Vagina (tissue), 2 donors: ENCODE results near the gene TBC1D14. TPM values are rescaled to one million over a fixed set of nuclear protein-coding genes. Genes with fewer than 3 reads are reported as not detected.

ENCODE experiments used
- DNase-seq, 2 donors: peaks; one replicate each; pipeline ENCODE4 v3.0.0-alpha.2; 2017; ENCODE audit errors: extremely low spot score in 2 of 2
- H3K27ac ChIP-seq: fragments of 200-600 bp; sonication (generic); one replicate; pipeline ENCODE4 v1.5.1; 2019
- H3K27me3 ChIP-seq: fragments of 200-600 bp; sonication (generic); one replicate; pipeline ENCODE4 v1.5.1; 2019
- H3K36me3 ChIP-seq, 2 donors: fragments of 200-600 bp; sonication (generic); one replicate each; pipeline ENCODE4 v1.5.1; 2017 to 2019
- H3K4me1 ChIP-seq: fragments of 200-600 bp; sonication (generic); one replicate; pipeline ENCODE4 v1.5.1; 2019
- H3K4me3 ChIP-seq, 2 donors: fragments of 200-600 bp; sonication (generic); 1 replicate in 1 of 2; 2 replicates in 1 of 2; pipeline ENCODE4 v1.5.1; 2016 to 2019
- H3K9me3 ChIP-seq: fragments of 200-600 bp; sonication (generic); one replicate; pipeline ENCODE4 v1.5.1; 2019
- POLR2A ChIP-seq, 2 donors: fragments of 450-650 bp; IDR thresholded peaks; one replicate each; pipeline ENCODE4 v1.6.1; 2017; ENCODE audit warnings: antibody characterized with exemption in 2 of 2, mild to moderate bottlenecking in 2 of 2, moderate library complexity in 2 of 2
- POLR2AphosphoS5 ChIP-seq, 2 donors: sonication (generic); formaldehyde crosslinking; IDR thresholded peaks; one replicate each; pipeline ENCODE4 v1.9.0; 2017; ENCODE audit warnings: antibody characterized with exemption in 2 of 2, mild to moderate bottlenecking in 2 of 2, low read depth in 1 of 2; ENCODE audit not compliant: insufficient read depth in 1 of 2
- intact Hi-C: fragments of 100-400 bp; cut with DNase I; formaldehyde crosslinking; loops from one replicate; pipeline ENCODE4 v1.15.1; 2023
- total RNA-seq: library from RNA; depleted of rRNA; stranded (reverse); fragments of >200 nt; gene quantifications from one replicate; pipeline ENCODE4 v1.2.3, GENCODE V29; 2016
- TF ChIP-seq, protein P1 (sequence below), 3 experiments: fragments of 450-650 bp in 2 of 3; fragments of 200-600 bp in 1 of 3; sonication (generic) in 1 of 3; IDR thresholded peaks; one replicate each; pipeline ENCODE4 v1.5.1; 2017 to 2019; ENCODE audit warnings: antibody characterized with exemption in 3 of 3, mild to moderate bottlenecking in 2 of 3, moderate library complexity in 2 of 3

The TBC1D14 gene
- total RNA-seq, 1 donor from 2014 or later = 35.4 TPM

DNA sequence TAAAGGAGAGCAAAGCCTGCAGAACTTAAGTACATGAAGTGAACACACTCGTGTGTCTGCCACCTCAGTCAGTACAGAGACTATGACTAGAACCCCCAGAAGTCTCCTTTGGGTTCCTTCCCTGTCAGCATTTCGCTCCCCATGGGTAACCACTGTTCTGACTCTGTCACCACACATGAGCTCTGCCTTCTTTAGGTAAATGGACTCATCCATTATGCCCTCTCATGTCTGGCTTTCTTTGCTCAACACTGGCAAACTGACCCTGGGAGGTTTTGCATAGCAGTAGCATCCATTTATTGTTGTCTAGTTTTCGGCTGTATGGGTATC, 38.5 kb downstream of the TBC1D14 start:
- DNase-seq = no peak
- no peak overlapping the region for H3K27ac ChIP-seq
- intact Hi-C loops = no loop called here
- no peak overlapping the region for H3K4me3 ChIP-seq
- H3K27me3 ChIP-seq = no peaks in the 10 kb centered on the region
- TF ChIP-seq POLR2AphosphoS5 (IDR thresholded peaks at IDR 0.05; ENCODE audit: insufficient read depth in 1 of 2, low read depth in 1 of 2) (no peak), POLR2A (IDR thresholded peaks at IDR 0.05) (no peak)
- TF ChIP-seq, protein P1, sequence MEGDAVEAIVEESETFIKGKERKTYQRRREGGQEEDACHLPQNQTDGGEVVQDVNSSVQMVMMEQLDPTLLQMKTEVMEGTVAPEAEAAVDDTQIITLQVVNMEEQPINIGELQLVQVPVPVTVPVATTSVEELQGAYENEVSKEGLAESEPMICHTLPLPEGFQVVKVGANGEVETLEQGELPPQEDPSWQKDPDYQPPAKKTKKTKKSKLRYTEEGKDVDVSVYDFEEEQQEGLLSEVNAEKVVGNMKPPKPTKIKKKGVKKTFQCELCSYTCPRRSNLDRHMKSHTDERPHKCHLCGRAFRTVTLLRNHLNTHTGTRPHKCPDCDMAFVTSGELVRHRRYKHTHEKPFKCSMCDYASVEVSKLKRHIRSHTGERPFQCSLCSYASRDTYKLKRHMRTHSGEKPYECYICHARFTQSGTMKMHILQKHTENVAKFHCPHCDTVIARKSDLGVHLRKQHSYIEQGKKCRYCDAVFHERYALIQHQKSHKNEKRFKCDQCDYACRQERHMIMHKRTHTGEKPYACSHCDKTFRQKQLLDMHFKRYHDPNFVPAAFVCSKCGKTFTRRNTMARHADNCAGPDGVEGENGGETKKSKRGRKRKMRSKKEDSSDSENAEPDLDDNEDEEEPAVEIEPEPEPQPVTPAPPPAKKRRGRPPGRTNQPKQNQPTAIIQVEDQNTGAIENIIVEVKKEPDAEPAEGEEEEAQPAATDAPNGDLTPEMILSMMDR (IDR thresholded peaks at IDR 0.05) = no peak
- no peaks in the 10 kb centered on the region for H3K36me3 ChIP-seq
- H3K9me3 ChIP-seq = no peaks in the 10 kb centered on the region
- peaks cover 9% of the 10 kb centered on the region for H3K4me1 ChIP-seq

DNA sequence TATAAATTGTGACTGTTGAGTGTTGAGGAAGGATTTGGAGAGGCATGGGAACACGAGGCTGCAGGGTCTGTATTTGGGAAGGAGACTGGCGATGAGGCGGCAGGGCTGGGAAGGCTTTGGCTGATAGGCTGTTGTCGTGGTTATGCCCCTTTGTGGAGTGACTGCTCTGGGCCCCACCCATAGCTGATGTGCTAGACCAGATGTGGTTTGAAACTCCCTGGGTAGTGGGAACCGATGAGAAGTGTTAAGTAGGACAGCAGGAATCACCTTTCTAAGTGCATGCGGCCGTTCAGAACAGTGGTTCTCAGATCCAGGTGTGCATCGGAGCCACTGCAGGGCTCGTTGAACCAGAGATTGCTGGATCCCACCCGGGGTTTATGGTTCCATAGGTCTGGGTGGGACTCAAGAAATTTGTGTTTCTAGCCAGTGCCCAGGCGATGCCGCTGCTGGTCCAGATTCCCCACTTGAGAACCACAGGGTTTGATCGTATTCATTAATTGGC, 42.3 kb downstream of the TBC1D14 start:
- no peak overlapping the region for H3K27ac ChIP-seq
- H3K36me3 ChIP-seq = no peaks in the 10 kb centered on the region
- H3K4me1 ChIP-seq = peaks cover 15% of the 10 kb centered on the region
- H3K9me3 ChIP-seq = no peaks in the 10 kb centered on the region
- intact Hi-C loops = no loop called here
- H3K27me3 ChIP-seq = no peaks in the 10 kb centered on the region
- no peak for DNase-seq
- no peak for TF ChIP-seq POLR2AphosphoS5 (IDR thresholded peaks at IDR 0.05; ENCODE audit: insufficient read depth in 1 of 2, low read depth in 1 of 2)
- TF ChIP-seq, protein P1 (IDR thresholded peaks at IDR 0.05) = no peak
- TF ChIP-seq POLR2A (IDR thresholded peaks at IDR 0.05) = no peak
- no peak overlapping the region for H3K4me3 ChIP-seq

DNA sequence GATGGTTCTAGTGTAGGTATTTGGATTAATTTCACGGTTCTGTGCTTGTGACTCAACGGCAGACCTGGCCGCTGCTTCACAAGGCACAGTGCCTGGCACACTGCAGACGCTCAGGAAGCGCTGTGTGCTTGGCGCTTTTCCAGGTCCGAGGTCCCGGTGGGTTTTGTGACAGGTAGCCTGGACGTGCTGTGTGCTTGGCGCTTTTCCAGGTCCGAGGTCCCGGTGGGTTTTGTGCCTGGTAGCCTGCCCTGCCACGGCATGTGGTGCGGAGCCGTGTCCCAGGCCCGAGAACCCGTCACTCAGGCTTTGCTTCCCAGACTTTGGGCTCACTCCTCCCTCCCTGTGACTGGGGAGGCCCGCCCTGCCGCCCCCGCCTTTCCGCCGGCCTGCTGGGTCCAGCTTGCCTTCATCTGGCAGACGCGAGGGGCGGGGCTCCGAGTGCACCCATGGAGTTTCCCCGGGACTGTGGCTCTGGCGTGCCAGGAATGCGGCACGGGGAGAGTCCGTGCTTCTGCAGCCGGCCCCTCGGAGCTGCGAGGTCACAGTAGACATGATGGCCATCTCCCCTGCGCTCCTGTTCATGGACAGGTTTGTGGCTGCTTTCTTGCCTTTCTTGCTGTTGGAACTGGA, 44.2 kb downstream of the TBC1D14 start:
- Histone ChIP-seq H3K4me3 (peak overlapping the region; percentile 19 to 38), H3K36me3 (no peaks in the 10 kb centered on the region), H3K27ac (peak overlapping the region; percentile 56), H3K27me3 (no peaks in the 10 kb centered on the region), H3K9me3 (no peaks in the 10 kb centered on the region), H3K4me1 (peaks cover 15% of the 10 kb centered on the region)
- no peak for DNase-seq
- intact Hi-C loops = no loop called here
- TF ChIP-seq POLR2A (IDR thresholded peaks at IDR 0.05) = no peak
- peak in 1 of 2 donors; percentile 65 for TF ChIP-seq POLR2AphosphoS5 (IDR thresholded peaks at IDR 0.05; ENCODE audit: insufficient read depth in 1 of 2, low read depth in 1 of 2)
- TF ChIP-seq, protein P1 (IDR thresholded peaks at IDR 0.05) = no peak

DNA sequence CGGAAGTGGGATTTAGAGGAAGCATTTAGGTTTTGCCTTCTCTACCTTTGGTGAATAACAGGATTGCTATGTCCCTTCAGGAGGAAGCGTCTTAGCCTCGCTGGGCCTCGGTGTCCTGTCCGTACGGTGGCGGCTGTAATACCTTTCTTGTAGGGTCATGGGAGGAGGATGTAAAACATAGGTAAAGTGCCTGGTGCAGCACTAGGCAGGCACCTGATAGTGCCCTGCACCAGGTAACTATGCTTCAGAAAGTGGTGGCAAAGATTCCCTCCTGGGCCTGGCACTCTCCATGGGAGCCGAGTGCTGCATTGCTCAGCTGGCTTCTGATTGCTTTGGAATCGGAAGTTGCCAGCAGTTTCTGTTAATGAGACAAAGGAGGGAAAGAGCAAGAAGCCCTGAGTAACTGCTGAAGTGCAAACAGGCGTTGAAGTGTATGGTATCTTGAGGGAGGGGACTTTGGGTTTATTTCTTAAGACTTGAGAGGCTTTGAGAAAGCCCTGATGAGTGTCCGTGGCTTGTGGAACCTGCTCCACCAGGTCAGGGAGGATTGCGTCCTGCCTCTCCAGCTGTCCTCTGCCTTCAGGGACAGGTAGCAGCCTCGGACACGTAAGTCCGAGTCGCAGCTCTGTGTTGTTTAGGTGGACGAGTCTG, 45.8 kb downstream of the TBC1D14 start:
- H3K4me3 ChIP-seq = no peak overlapping the region
- intact Hi-C loops = no loop called here
- no peak for DNase-seq
- H3K4me1 ChIP-seq = peaks cover 15% of the 10 kb centered on the region
- no peaks in the 10 kb centered on the region for H3K27me3 ChIP-seq
- H3K27ac ChIP-seq = no peak overlapping the region
- TF ChIP-seq POLR2A (IDR thresholded peaks at IDR 0.05) (no peak), POLR2AphosphoS5 (IDR thresholded peaks at IDR 0.05; ENCODE audit: insufficient read depth in 1 of 2, low read depth in 1 of 2) (no peak)
- TF ChIP-seq, protein P1 (IDR thresholded peaks at IDR 0.05) = no peak
- H3K9me3 ChIP-seq = no peaks in the 10 kb centered on the region
- no peaks in the 10 kb centered on the region for H3K36me3 ChIP-seq

DNA sequence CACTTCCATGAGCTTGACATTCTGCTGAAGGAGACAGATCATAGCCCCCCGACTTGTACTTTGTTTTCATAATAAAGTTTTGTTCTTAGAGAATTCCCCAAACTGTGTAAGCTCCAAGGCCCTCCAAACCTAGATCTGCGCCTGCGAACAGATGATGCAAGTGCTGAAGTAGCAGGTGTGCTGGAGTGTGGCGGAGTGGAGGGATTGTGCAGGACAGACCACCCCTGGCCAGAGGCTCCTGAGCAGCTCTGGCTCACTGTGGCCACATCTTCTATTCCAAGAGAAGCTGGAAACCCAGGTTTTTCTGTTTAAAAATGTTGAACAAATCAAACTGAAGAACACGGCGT, 46.4 kb downstream of the TBC1D14 start:
- Histone ChIP-seq H3K27me3 (no peaks in the 10 kb centered on the region), H3K4me1 (peaks cover 15% of the 10 kb centered on the region), H3K36me3 (no peaks in the 10 kb centered on the region), H3K27ac (no peak overlapping the region), H3K9me3 (no peaks in the 10 kb centered on the region), H3K4me3 (no peak overlapping the region)
- intact Hi-C loops = no loop called here
- DNase-seq = no peak
- TF ChIP-seq POLR2AphosphoS5 (IDR thresholded peaks at IDR 0.05; ENCODE audit: insufficient read depth in 1 of 2, low read depth in 1 of 2) = no peak
- TF ChIP-seq POLR2A (IDR thresholded peaks at IDR 0.05) = no peak
- TF ChIP-seq, protein P1 (IDR thresholded peaks at IDR 0.05) = no peak
